ENCODE measurements around the gene ZNF599. TPM values are rescaled to one million over a fixed set of nuclear protein-coding genes. Genes with fewer than 3 reads are reported as not detected.
A peak's percentile ranks its signal among the peaks of the same experiment; 100 is the strongest.

The ZNF599 gene
- total RNA-seq, 2 experiments from 2014 or later, result 4.1 to 4.9 TPM

GRCh38 chr19:34779652-34780051, 6.6 kb upstream of the ZNF599 start:
- POLR2A ChIA-PET, result no interaction called here
- H3K4me3 Mint-ChIP-seq, result no peak overlapping the region
- CTCF ChIA-PET, result no interaction called here
- no peak for DNase-seq
- no peak overlapping the region for H3K27ac Mint-ChIP-seq
- H3K9me3 Mint-ChIP-seq, result peaks cover 9% of the 10 kb centered on the region
- no peaks in the 10 kb centered on the region for H3K4me1 Mint-ChIP-seq
- no peaks in the 10 kb centered on the region for H3K27me3 Mint-ChIP-seq
- no peaks in the 10 kb centered on the region for H3K36me3 Mint-ChIP-seq (ENCODE audit: low read depth)

GRCh38 chr19:34778342-34778741, 5.3 kb upstream of the ZNF599 start:
- H3K4me1 Mint-ChIP-seq, result peaks cover under 1% of the 10 kb centered on the region
- POLR2A ChIA-PET, result no interaction called here

GRCh38 chr19:34774857-34775256, 1.8 kb upstream of the ZNF599 start:
- peaks cover 15% of the 10 kb centered on the region for H3K36me3 Mint-ChIP-seq (ENCODE audit: low read depth)
- DNase-seq, result no peak
- H3K9me3 Mint-ChIP-seq, result peaks cover 25% of the 10 kb centered on the region
- H3K4me1 Mint-ChIP-seq, result peaks cover 16% of the 10 kb centered on the region
- no peaks in the 10 kb centered on the region for H3K27me3 Mint-ChIP-seq
- H3K4me3 Mint-ChIP-seq, result no peak overlapping the region
- ChIA-PET POLR2A (interaction anchor here (1.2 kb wide), 1 partner anchor 97 kb away, joined by 3 read pairs; the partner anchor contains the start of genes SCGB2B2 and ZNF302), CTCF (no interaction called here)
- no peak overlapping the region for H3K27ac Mint-ChIP-seq

More at GRCh38 chr19:34778342-34778741, 5.3 kb upstream of the ZNF599 start:
- CTCF ChIA-PET, result interaction anchor here (0.6 kb wide), 1 partner anchor 289 kb away, joined by 4 read pairs; no protein-coding TSS in a partner anchor
- Mint-ChIP-seq H3K4me3 (no peak overlapping the region), H3K9me3 (peaks cover 10% of the 10 kb centered on the region), H3K27me3 (no peaks in the 10 kb centered on the region), H3K27ac (no peak overlapping the region), H3K36me3 (ENCODE audit: low read depth) (no peaks in the 10 kb centered on the region)
- DNase-seq, result no peak

GRCh38 chr19:34773555-34773864, 495 bp upstream of the ZNF599 start:
- H3K27me3 Mint-ChIP-seq, result no peaks in the 10 kb centered on the region
- H3K4me1 Mint-ChIP-seq, result peaks cover 16% of the 10 kb centered on the region
- CTCF ChIA-PET, result no interaction called here

GRCh38 chr19:34767951-34768350, 5.1 kb downstream of the ZNF599 start:
- CTCF ChIA-PET, result no interaction called here
- H3K36me3 Mint-ChIP-seq (ENCODE audit: low read depth), result peaks cover 64% of the 10 kb centered on the region
- no peaks in the 10 kb centered on the region for H3K27me3 Mint-ChIP-seq
- peaks cover 12% of the 10 kb centered on the region for H3K4me1 Mint-ChIP-seq
- no peak for DNase-seq
- no peak overlapping the region for H3K27ac Mint-ChIP-seq
- peaks cover 38% of the 10 kb centered on the region for H3K9me3 Mint-ChIP-seq
- POLR2A ChIA-PET, result no interaction called here
- no peak overlapping the region for H3K4me3 Mint-ChIP-seq

More at GRCh38 chr19:34773555-34773864, 495 bp upstream of the ZNF599 start:
- H3K27ac Mint-ChIP-seq, result no peak overlapping the region
- H3K9me3 Mint-ChIP-seq, result peaks cover 25% of the 10 kb centered on the region
- H3K36me3 Mint-ChIP-seq (ENCODE audit: low read depth), result peaks cover 24% of the 10 kb centered on the region
- DNase-seq, result no peak
- H3K4me3 Mint-ChIP-seq, result peak overlapping the region; percentile 86
- POLR2A ChIA-PET, result interaction anchor here (0.8 to 1.2 kb wide), 2 partner anchors 96 to 228 kb away, joined by 3 read pairs; partner anchors contain the start of genes SCGB2B2 and ZNF302

- Mint-ChIP-seq H3K27me3 (no peaks in the 10 kb centered on the region), H3K4me1 (peaks cover 2% of the 10 kb centered on the region), H3K27ac (no peak overlapping the region), H3K4me3 (no peak overlapping the region), H3K9me3 (peaks cover 46% of the 10 kb centered on the region), H3K36me3 (ENCODE audit: low read depth) (peaks cover 61% of the 10 kb centered on the region)
- POLR2A ChIA-PET, result no interaction called here
- DNase-seq, result no peak
- CTCF ChIA-PET, result no interaction called here
Measured at GRCh38 chr19:34766386-34766785, 6.6 kb downstream of the ZNF599 start.

GRCh38 chr19:34759218-34759917, 13.6 kb downstream of the ZNF599 start:
- Mint-ChIP-seq H3K36me3 (ENCODE audit: low read depth) (peaks cover 42% of the 10 kb centered on the region), H3K4me3 (no peak overlapping the region), H3K27ac (no peak overlapping the region), H3K27me3 (no peaks in the 10 kb centered on the region), H3K9me3 (peaks cover 72% of the 10 kb centered on the region), H3K4me1 (no peaks in the 10 kb centered on the region)
- CTCF ChIA-PET, result no interaction called here
- no peak for DNase-seq
- POLR2A ChIA-PET, result no interaction called here

GRCh38 chr19:34757441-34757840, 15.6 kb downstream of the ZNF599 start:
- CTCF ChIA-PET, result no interaction called here
- H3K27ac Mint-ChIP-seq, result no peak overlapping the region
- no peaks in the 10 kb centered on the region for H3K27me3 Mint-ChIP-seq
- POLR2A ChIA-PET, result no interaction called here
- H3K36me3 Mint-ChIP-seq (ENCODE audit: low read depth), result peaks cover 34% of the 10 kb centered on the region
- H3K4me1 Mint-ChIP-seq, result no peaks in the 10 kb centered on the region
- H3K4me3 Mint-ChIP-seq, result no peak overlapping the region
- H3K9me3 Mint-ChIP-seq, result peaks cover 70% of the 10 kb centered on the region
- no peak for DNase-seq

GRCh38 chr19:34744896-34745690, 27.9 kb downstream of the ZNF599 start:
- ChIA-PET POLR2A (no interaction called here), CTCF (no interaction called here)
- peaks cover 75% of the 10 kb centered on the region for H3K9me3 Mint-ChIP-seq
- DNase-seq, result no peak
- peaks cover 17% of the 10 kb centered on the region for H3K36me3 Mint-ChIP-seq (ENCODE audit: low read depth)
- H3K4me1 Mint-ChIP-seq, result no peaks in the 10 kb centered on the region
- H3K4me3 Mint-ChIP-seq, result no peak overlapping the region
- H3K27ac Mint-ChIP-seq, result no peak overlapping the region
- H3K27me3 Mint-ChIP-seq, result no peaks in the 10 kb centered on the region

GRCh38 chr19:34734537-34735103, 38.4 kb downstream of the ZNF599 start:
- peaks cover 18% of the 10 kb centered on the region for H3K9me3 Mint-ChIP-seq
- H3K27ac Mint-ChIP-seq, result peak overlapping the region; percentile 90
- ChIA-PET POLR2A (interaction anchor here (1.1 kb wide), 1 partner anchor 265 kb away, joined by 3 read pairs; the partner anchor contains the start of gene GRAMD1A), CTCF (interaction anchor here (1.6 to 2.5 kb wide), 2 partner anchors 22 to 57 kb away, joined by 3 to 11 read pairs; partner anchors contain the start of genes SCGB2B2 and ZNF302)
- H3K36me3 Mint-ChIP-seq (ENCODE audit: low read depth), result peaks cover 25% of the 10 kb centered on the region
- no peak for DNase-seq
- peak overlapping the region; percentile 89 for H3K4me3 Mint-ChIP-seq
- no peaks in the 10 kb centered on the region for H3K27me3 Mint-ChIP-seq
- H3K4me1 Mint-ChIP-seq, result peaks cover 26% of the 10 kb centered on the region

- Mint-ChIP-seq H3K4me3 (peak within 1 kb of the TSS; percentile 89), H3K27me3 (no peaks in the 10 kb centered on the region), H3K27ac (peak within 1 kb of the TSS; percentile 90), H3K9me3 (peaks cover 14% of the 10 kb centered on the region), H3K36me3 (ENCODE audit: low read depth) (peaks cover 19% of the 10 kb centered on the region), H3K4me1 (peaks cover 26% of the 10 kb centered on the region)
- ChIA-PET CTCF (interaction anchor here (1.6 to 2.5 kb wide), 2 partner anchors 21 to 56 kb away, joined by 3 to 11 read pairs; partner anchors contain the start of genes SCGB2B2 and ZNF302), POLR2A (interaction anchor here (0.7 to 1.9 kb wide), 3 partner anchors 38 to 266 kb away, joined by 3 to 21 read pairs (median 3); partner anchors contain the start of genes GRAMD1A, SCGB2B2 and ZNF302)
- DNase-seq, result peak; percentile 86
Measured at GRCh38 chr19:34733746-34734536, 39.1 kb downstream of the ZNF599 start, which contains the start of gene ZNF181. TSS of gene ZNF181 (plus strand) at chr19:34734243. CDS start at chr19:34735038, 795 bp downstream.

GRCh38 chr19:34733266-34733745, 39.7 kb downstream of the ZNF599 start:
- Mint-ChIP-seq H3K4me1 (peaks cover 26% of the 10 kb centered on the region), H3K4me3 (peak overlapping the region; percentile 89), H3K27me3 (no peaks in the 10 kb centered on the region), H3K36me3 (ENCODE audit: low read depth) (peaks cover 15% of the 10 kb centered on the region), H3K9me3 (peaks cover 11% of the 10 kb centered on the region), H3K27ac (peak overlapping the region; percentile 90)
- CTCF ChIA-PET, result interaction anchor here (1.6 to 2.5 kb wide), 2 partner anchors 21 to 56 kb away, joined by 3 to 11 read pairs; partner anchors contain the start of genes SCGB2B2 and ZNF302
- DNase-seq, result no peak
- POLR2A ChIA-PET, result interaction anchor here (0.7 to 1.9 kb wide), 2 partner anchors 39 to 56 kb away, joined by 3 to 21 read pairs; partner anchors contain the start of genes SCGB2B2 and ZNF302
